ENCODE data around the gene TRIM2.

DNA sequence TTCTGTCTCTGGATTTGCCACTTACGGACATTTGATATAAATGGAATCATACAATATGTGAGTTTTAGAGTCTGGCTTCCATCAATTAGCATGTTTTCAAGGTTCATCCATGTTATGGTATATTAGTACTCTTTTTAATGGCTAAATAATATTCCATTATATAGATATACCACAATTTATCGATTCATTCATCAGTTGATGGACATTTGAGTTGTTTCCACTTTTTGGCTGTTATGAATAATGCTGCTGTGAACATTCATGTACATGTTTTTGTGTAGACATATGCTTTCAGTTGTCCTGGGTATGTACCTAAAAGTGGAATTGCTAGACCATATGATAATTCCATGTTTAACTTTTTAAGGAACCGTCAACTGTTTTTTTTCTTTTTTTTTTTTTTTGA is 79.0 kb downstream of the TRIM2 start:
- TF ChIP-seq, protein P1, sequence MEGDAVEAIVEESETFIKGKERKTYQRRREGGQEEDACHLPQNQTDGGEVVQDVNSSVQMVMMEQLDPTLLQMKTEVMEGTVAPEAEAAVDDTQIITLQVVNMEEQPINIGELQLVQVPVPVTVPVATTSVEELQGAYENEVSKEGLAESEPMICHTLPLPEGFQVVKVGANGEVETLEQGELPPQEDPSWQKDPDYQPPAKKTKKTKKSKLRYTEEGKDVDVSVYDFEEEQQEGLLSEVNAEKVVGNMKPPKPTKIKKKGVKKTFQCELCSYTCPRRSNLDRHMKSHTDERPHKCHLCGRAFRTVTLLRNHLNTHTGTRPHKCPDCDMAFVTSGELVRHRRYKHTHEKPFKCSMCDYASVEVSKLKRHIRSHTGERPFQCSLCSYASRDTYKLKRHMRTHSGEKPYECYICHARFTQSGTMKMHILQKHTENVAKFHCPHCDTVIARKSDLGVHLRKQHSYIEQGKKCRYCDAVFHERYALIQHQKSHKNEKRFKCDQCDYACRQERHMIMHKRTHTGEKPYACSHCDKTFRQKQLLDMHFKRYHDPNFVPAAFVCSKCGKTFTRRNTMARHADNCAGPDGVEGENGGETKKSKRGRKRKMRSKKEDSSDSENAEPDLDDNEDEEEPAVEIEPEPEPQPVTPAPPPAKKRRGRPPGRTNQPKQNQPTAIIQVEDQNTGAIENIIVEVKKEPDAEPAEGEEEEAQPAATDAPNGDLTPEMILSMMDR (conservative IDR thresholded peaks at IDR 0.05; ENCODE audit: low read depth in 2 of 2) = no peak
- TF ChIP-seq, protein P2, sequence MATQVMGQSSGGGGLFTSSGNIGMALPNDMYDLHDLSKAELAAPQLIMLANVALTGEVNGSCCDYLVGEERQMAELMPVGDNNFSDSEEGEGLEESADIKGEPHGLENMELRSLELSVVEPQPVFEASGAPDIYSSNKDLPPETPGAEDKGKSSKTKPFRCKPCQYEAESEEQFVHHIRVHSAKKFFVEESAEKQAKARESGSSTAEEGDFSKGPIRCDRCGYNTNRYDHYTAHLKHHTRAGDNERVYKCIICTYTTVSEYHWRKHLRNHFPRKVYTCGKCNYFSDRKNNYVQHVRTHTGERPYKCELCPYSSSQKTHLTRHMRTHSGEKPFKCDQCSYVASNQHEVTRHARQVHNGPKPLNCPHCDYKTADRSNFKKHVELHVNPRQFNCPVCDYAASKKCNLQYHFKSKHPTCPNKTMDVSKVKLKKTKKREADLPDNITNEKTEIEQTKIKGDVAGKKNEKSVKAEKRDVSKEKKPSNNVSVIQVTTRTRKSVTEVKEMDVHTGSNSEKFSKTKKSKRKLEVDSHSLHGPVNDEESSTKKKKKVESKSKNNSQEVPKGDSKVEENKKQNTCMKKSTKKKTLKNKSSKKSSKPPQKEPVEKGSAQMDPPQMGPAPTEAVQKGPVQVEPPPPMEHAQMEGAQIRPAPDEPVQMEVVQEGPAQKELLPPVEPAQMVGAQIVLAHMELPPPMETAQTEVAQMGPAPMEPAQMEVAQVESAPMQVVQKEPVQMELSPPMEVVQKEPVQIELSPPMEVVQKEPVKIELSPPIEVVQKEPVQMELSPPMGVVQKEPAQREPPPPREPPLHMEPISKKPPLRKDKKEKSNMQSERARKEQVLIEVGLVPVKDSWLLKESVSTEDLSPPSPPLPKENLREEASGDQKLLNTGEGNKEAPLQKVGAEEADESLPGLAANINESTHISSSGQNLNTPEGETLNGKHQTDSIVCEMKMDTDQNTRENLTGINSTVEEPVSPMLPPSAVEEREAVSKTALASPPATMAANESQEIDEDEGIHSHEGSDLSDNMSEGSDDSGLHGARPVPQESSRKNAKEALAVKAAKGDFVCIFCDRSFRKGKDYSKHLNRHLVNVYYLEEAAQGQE (IDR thresholded peaks at IDR 0.05; ENCODE audit: unreplicated experiment) = no peak
- TF ChIP-seq POLR2AphosphoS5 (IDR thresholded peaks at IDR 0.05; ENCODE audit: low read depth) = no peak
- TF ChIP-seq EZH2phosphoT487 (IDR thresholded peaks at IDR 0.05; ENCODE audit: unreplicated experiment) = no peak
- TF ChIP-seq EZH2 (IDR thresholded peaks at IDR 0.05; ENCODE audit: low read depth, unreplicated experiment) = no peak
- TF ChIP-seq ZNF331 (CRISPR knock-in tag; IDR thresholded peaks at IDR 0.05; ENCODE audit: low read depth) = no peak
- TF ChIP-seq STAT1 (IDR thresholded peaks at IDR 0.05; ENCODE audit: unreplicated experiment) = no peak
- TF ChIP-seq, protein P3, sequence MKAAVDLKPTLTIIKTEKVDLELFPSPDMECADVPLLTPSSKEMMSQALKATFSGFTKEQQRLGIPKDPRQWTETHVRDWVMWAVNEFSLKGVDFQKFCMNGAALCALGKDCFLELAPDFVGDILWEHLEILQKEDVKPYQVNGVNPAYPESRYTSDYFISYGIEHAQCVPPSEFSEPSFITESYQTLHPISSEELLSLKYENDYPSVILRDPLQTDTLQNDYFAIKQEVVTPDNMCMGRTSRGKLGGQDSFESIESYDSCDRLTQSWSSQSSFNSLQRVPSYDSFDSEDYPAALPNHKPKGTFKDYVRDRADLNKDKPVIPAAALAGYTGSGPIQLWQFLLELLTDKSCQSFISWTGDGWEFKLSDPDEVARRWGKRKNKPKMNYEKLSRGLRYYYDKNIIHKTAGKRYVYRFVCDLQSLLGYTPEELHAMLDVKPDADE (IDR thresholded peaks at IDR 0.05) = no peak
- no peak for TF ChIP-seq CREB1 (CRISPR knock-in tag; IDR thresholded peaks at IDR 0.05; ENCODE audit: low read depth)
- no peak for TF ChIP-seq JUNB (IDR thresholded peaks at IDR 0.05; ENCODE audit: unreplicated experiment)
- no peak for TF ChIP-seq NANOG (IDR thresholded peaks at IDR 0.05; ENCODE audit: borderline replicate concordance)
- TF ChIP-seq, protein P4, sequence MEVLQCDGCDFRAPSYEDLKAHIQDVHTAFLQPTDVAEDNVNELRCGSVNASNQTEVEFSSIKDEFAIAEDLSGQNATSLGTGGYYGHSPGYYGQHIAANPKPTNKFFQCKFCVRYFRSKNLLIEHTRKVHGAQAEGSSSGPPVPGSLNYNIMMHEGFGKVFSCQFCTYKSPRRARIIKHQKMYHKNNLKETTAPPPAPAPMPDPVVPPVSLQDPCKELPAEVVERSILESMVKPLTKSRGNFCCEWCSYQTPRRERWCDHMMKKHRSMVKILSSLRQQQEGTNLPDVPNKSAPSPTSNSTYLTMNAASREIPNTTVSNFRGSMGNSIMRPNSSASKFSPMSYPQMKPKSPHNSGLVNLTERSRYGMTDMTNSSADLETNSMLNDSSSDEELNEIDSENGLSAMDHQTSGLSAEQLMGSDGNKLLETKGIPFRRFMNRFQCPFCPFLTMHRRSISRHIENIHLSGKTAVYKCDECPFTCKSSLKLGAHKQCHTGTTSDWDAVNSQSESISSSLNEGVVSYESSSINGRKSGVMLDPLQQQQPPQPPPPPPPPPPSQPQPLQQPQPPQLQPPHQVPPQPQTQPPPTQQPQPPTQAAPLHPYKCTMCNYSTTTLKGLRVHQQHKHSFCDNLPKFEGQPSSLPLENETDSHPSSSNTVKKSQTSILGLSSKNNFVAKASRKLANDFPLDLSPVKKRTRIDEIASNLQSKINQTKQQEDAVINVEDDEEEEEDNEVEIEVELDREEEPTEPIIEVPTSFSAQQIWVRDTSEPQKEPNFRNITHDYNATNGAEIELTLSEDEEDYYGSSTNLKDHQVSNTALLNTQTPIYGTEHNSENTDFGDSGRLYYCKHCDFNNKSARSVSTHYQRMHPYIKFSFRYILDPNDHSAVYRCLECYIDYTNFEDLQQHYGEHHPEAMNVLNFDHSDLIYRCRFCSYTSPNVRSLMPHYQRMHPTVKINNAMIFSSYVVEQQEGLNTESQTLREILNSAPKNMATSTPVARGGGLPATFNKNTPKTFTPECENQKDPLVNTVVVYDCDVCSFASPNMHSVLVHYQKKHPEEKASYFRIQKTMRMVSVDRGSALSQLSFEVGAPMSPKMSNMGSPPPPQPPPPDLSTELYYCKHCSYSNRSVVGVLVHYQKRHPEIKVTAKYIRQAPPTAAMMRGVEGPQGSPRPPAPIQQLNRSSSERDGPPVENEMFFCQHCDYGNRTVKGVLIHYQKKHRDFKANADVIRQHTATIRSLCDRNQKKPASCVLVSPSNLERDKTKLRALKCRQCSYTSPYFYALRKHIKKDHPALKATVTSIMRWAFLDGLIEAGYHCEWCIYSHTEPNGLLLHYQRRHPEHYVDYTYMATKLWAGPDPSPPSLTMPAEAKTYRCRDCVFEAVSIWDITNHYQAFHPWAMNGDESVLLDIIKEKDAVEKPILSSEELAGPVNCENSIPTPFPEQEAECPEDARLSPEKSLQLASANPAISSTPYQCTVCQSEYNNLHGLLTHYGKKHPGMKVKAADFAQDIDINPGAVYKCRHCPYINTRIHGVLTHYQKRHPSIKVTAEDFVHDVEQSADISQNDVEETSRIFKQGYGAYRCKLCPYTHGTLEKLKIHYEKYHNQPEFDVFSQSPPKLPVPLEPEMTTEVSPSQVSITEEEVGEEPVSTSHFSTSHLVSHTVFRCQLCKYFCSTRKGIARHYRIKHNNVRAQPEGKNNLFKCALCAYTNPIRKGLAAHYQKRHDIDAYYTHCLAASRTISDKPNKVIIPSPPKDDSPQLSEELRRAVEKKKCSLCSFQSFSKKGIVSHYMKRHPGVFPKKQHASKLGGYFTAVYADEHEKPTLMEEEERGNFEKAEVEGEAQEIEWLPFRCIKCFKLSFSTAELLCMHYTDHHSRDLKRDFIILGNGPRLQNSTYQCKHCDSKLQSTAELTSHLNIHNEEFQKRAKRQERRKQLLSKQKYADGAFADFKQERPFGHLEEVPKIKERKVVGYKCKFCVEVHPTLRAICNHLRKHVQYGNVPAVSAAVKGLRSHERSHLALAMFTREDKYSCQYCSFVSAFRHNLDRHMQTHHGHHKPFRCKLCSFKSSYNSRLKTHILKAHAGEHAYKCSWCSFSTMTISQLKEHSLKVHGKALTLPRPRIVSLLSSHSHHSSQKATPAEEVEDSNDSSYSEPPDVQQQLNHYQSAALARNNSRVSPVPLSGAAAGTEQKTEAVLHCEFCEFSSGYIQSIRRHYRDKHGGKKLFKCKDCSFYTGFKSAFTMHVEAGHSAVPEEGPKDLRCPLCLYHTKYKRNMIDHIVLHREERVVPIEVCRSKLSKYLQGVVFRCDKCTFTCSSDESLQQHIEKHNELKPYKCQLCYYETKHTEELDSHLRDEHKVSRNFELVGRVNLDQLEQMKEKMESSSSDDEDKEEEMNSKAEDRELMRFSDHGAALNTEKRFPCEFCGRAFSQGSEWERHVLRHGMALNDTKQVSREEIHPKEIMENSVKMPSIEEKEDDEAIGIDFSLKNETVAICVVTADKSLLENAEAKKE (CRISPR knock-in tag; IDR thresholded peaks at IDR 0.05) = no peak
- no peak for TF ChIP-seq ZNF114 (CRISPR knock-in tag; IDR thresholded peaks at IDR 0.05)
